Measurements from ENCODE around the gene COX11.

DNA sequence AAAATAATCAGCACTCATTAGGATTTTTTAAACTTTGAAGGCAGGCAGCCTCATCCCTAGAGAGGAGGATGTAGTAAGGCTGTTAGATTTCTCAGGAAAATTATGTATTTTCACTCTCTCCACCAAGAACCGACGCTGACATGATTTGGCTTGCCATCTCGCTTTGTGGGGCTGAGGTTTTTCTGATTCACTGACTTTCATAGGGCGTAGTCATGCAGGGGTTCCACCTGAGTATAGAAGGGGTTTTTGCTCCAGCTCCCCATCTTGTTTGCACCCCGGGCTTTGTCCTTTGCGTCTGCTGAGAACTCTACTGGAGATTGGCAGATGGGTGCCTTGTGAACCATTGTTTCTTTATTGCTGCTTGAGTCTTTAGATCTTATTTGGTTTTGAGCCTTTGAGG is 47.6 kb downstream of the COX11 start:
- no peak for TF ChIP-seq EZH2 (optimal IDR thresholded peaks at IDR 0.05; ENCODE audit: low read depth, low read length)
- TF ChIP-seq, protein P1, sequence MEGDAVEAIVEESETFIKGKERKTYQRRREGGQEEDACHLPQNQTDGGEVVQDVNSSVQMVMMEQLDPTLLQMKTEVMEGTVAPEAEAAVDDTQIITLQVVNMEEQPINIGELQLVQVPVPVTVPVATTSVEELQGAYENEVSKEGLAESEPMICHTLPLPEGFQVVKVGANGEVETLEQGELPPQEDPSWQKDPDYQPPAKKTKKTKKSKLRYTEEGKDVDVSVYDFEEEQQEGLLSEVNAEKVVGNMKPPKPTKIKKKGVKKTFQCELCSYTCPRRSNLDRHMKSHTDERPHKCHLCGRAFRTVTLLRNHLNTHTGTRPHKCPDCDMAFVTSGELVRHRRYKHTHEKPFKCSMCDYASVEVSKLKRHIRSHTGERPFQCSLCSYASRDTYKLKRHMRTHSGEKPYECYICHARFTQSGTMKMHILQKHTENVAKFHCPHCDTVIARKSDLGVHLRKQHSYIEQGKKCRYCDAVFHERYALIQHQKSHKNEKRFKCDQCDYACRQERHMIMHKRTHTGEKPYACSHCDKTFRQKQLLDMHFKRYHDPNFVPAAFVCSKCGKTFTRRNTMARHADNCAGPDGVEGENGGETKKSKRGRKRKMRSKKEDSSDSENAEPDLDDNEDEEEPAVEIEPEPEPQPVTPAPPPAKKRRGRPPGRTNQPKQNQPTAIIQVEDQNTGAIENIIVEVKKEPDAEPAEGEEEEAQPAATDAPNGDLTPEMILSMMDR (IDR thresholded peaks at IDR 0.05; ENCODE audit: low read length): no peak

All from MM.1S (cell line).